GM18519 (cell line): ENCODE data around the gene IL17A.
"Not testable (repeated sequence)": the region's sequence is repeated elsewhere in the genome, so short reads cannot be mapped to it uniquely, and the experiment has no call there.

Experiments used
- ATAC-seq: cut with Tn5 transposase; IDR thresholded peaks from one replicate; pipeline ENCODE4 v1.9.1; 2021; ENCODE audit warnings: mild to moderate bottlenecking, moderate library complexity; ENCODE audit not compliant: unreplicated experiment, low FRiP score

Gene IL17A

DNA sequence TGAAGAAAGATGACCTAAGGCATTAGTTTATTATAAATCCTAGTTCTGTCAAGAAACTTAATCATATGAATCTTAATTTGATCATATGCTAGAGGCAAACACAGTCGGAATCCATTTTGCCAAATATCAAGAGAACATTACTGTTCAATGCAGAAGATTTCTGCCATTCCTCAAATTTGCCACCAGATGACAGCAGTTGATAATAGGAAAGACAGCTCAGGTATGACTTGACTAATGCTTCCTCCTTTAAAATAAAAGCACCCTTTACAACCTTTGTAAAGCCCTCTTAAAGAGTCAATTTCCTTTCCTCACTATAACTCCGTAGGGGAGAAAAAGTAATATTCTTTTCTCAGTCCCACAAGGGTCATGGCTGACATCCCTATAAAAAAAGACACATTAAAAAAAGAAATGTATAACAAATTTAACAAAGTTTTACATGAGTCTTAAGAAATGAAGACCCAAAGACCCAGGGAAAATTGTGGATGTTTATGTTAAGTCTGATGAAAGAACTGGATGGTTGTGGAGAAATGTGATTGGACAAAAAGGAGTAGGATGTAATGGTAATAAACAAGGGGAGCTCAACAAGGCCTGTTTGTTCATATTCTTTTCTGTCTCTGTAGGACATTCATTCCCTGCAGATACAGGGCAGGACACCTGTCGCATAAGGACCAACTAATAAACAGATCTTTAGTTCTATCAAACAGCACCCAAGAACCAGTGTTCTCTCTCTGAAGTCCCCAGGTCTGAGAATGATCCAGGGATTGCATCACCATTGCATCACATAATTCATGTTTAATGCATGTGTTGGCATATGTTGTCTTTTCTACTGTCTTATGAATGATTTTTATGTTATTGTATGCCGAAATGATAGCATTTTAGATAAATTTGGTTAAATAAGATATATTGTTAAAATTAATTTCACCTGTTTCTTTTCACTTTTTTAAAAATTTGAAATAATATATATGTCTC, 23.0 kb upstream of the IL17A start:
- ATAC-seq, result peak; percentile 46

DNA sequence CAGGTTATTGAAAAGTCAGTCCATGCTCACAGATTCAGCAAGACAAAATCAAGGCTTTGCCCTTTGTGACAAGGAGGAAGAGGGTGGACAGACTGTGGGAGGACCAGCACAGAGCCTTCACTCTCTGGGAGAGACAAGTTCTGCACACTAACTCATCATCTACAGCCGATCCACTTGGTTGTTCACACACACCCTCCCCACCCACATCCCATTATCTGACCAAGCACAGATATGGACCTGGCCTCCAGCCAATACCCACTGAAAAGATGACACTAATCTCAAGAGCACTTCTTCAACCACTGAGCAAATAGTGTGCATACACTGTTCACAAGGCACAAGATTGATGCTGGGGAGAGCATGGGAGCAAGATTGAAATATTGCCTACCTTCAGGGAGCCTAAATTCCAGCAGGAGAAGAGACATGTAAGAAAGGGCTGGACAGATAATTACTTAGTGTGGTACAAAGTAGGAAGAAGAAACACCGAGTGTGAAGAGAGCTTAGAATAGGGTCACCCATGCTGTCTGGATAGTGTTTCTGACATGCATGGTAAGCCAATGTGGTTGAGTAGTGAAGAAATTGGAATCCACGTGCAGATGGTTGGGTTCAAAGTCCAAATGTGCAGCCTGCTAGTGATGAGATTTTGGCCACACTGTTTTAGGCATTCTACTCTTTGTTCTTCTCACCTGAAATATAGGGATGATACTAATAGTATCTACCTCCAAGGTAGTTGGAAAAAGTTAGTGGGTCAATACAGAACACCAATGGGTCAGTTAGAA, 21.7 kb upstream of the IL17A start:
- ATAC-seq, result no peak

DNA sequence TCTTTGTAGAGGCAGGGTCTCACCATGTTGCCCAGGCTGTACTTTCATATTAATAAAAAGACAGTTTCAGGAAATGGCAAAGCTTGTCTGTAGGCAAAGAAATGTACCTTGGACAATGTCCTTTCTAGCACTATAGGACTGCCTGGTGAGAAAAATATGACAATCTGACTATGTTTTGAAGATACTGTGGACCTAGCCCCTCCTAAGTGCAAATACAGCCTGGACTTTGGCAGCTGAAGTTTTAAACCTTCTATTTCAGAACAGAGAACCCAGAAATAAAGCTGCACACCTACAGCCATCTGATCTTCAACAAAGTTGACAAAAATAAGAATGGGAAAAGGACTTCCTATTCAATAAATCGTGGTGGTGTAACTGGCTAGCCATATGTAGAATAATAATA, 18.9 kb upstream of the IL17A start:
- ATAC-seq, result no peak

DNA sequence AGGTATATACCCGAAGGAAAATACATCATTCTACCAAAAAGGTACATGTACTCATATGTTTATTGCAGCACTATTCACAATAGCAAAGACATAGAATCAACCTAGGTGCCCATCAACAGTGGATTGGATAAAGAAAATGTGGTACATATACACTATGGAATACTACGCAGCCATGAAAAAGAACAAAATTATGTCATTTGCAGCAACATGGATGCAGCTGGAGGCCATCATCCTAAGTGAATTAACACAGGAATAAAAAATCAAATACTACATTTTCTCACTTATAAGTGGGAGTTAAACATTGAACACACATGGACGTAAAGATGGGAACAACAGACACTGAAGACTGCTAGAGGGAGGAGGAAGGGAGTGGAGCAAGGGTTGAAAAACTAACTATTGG, 17.8 kb upstream of the IL17A start:
- ATAC-seq, result not testable (repeated sequence)

DNA sequence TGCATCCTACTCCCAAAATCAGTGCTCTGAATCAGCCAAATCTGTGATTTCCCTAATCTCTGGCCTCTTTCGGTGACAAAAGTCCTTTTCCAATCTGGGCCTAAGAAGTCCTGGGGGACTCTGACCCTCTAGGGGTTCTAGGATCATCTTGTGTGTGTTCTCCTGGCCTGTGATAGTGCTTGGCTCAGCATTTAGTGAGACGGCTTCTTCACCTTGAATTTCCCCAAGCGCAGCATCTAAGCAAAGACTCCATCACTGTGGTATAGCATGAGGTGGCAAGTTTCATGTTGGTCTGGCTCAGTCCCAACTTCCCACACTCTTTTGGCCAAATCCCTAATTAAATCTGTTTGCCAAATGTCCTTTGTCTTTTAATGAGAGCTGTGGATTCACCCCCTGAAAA, 12.1 kb upstream of the IL17A start:
- ATAC-seq, result no peak

DNA sequence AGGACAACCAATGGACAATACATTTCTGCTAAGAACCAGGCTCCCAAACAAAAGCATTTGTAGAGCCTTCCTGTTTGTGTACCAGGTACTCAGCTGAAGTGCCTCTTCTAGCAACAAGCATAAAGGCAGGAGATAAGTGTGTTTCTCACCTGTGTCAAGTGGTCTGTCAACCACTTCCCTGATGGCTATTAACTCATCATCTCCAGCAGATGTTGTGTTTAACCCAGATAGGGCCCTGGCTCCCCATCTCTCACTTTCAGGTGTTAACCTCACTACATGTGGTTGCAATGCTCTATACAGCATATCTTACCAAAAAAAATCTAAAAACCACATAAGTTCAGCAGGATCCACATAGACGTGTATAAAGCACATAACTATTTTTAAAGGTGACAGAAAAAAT, 9.6 kb upstream of the IL17A start:
- peak; percentile 69 for ATAC-seq

DNA sequence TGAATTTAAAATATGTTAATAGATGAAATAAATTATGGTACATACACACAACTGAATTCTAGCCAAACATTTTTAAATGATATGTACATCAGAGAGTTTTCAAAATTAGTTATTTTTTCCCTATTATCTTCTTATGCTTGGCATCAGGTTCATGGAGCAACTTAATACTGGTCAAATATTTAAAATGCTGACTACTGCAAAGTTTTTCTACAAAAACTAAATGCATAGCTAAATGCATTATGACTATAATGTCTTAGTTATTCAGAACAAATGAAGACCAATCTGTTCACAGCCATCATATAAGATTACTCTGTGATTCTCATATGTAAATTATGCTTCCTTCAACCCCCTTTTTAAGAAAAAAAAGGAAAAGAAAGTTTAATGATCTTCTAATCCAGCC, 8.2 kb upstream of the IL17A start:
- ATAC-seq, result no peak

DNA sequence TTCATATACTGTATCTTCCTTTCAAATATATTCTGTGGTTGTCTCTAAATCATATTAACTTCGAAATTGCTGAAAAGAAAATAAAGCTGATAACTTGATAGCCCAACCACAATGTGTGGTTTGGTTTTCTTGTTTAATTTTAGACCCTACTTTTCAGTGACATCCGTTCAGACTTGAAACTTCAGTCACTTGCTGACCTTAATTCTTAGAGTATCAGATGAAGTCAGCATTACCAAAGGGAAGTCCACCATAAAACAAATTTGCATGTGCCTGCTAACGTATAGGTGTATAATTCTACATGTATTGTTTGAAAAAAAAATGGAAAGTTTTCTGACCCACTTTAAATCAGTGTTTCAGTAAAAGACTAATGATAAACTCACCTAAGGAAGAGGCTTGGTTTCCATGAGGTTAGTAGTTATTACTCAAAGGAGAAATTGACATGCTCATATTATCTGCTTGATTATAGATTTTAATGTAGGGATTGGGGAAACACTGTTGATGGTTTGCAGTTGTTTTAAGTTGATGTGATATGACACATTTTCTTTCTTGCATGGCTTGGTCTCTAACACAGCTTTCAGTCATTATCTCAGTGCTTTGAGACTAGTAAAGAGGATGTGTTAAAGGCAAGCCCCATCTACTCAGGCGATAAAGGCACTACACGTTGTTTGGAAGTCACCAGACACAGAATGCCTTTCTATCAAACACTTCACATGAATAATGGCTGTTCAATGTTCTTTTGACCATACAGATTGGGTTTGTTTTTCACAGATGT, 5.2 kb upstream of the IL17A start:
- peak; percentile 74 for ATAC-seq

DNA sequence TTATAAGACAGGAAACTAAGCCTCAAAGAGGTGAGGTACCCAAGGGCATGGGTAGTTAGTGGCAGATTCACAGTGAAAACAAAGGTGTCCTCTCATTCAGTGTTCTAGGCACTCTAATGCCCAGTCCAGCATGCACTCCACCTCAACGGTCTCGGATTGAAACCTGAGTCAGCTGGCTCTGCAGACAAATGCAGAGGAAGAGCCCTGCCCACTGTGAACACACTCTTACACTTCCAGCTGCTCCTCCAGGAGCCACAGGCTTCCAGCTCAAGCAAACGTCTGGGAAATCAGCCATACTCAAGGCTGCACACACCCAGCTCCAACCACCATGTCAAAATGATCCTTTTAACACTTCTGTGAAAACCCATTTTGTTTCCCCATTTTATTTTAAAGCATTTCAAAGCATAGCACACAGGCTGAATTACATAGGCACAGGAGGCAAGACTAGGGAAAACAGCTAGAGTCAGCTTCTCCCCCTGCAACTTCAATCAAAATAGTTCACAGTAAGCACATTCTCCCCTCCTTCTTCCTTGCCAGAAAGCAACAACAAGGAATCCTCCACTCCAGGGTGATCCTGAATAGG, 3.0 kb upstream of the IL17A start:
- ATAC-seq, result no peak

DNA sequence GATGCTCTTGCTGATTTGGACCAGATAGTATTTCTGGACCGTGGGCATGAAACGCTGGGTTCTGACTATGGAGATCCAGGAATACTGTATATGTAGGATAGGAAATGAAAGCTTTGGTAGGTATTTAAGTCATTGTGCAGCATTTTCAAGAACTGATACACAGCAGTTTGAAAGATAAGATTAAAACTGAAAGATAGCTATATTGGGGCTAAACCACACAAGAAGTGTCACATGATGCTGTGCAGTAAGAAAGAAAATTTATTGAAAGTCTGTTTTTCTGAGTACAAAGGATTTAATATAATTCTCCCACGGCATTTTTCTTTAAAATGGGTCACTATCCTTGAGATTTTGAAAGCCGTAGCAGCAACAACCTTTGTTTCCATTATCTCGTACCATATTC, 305 bp downstream of the IL17A start:
- peak; percentile 88 for ATAC-seq

DNA sequence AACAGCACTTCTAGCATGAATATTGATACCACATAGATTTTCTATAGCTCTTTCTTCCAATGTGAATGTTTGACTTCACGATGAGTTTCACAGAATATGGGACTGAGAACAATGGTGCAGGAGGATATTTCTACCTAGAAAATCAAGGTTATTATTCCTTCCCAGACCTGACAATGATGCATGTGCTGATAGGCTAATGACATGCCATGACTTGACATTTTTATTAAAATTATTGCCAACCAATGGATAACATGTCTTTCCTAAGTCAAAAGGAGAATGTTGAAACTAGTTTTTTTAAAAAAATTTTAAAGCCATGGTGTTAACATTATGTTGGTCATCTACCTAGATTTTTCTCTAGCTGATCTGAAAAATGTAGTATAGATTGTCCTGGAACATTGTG, 923 bp downstream of the IL17A start:
- no peak for ATAC-seq

DNA sequence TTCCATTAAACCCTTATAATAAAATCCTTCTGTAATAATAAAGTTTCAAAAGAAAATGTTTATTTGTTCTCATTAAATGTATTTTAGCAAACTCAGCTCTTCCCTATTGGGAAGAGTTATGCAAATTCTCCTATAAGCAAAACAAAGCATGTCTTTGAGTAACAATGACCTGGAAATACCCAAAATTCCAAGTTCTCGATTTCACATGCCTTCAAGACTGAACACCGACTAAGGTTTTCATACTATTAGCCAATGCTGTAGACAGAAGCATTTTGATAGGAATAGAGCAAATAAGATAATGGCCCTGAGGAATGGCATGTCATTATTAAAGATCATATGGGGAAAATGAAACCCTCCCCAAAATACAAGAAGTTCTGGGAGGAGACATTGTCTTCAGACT, 3.8 kb downstream of the IL17A start:
- no peak for ATAC-seq

DNA sequence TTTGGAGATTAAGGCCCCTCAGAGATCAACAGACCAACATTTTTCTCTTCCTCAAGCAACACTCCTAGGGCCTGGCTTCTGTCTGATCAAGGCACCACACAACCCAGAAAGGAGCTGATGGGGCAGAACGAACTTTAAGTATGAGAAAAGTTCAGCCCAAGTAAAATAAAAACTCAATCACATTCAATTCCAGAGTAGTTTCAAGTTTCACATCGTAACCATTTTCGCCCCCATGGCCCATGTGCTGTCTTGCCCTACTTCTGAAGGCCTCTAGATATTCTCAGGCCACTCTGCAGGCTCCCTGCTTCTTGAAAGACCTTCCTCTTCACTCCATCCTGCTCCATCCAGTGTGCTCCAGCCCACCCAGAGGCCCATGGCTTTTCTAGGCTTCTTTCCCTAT, 4.2 kb downstream of the IL17A start:
- ATAC-seq, result no peak

DNA sequence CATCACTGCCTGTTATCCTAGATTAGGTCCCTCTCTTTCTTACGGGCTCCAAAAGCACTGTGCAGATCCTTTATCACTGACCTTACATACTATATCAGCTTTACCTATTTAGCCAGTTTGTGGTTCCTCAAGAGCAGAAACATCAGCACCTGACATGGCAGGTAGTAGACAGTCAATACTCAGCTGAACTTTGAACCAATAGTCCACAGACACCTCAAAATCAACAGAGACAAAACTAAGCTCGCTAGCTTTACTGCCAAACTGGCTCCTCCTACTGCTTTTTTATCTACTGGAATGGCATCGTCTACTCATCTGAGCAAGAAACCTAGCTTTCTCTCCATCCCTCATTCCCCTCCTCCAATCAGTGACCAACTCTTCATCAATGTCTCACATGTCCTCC, 5.6 kb downstream of the IL17A start:
- no peak for ATAC-seq

DNA sequence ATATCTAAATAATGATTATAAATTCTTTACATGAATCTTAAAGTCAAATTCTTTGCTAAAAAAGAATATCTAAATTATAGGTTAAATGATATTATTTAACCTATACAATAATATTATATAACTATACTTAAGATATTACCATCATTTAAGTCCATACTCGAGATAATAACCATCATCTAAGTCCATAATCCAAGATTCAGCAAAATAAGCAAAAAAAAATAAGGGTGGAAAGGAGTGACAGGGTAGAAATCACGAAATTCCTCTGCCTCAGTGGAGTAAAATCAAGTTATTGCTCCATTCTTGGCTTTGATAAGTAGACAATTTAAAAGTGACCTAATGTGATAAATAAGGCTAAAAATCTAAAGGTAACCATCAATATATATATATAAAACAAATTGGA, 9.7 kb downstream of the IL17A start:
- no peak for ATAC-seq

DNA sequence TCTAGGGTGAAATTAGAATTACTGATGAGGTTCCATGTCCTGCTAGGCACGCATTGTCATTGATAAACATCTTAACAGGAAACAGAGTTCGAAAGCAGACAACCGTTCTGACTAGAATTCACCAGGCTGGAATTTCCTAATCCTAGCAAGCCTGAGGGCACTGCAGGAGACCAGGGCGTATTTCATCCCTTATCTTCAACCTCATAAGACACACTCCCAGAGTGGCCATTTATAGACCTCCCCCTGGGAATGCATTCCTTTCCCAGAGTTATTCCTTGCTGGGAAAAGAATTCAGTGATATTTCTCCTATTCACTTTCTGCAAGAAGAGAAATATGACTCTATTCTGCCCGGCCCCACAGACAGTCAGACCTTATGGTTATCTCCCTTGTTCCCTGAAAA, 13.9 kb downstream of the IL17A start:
- not testable (repeated sequence) for ATAC-seq

DNA sequence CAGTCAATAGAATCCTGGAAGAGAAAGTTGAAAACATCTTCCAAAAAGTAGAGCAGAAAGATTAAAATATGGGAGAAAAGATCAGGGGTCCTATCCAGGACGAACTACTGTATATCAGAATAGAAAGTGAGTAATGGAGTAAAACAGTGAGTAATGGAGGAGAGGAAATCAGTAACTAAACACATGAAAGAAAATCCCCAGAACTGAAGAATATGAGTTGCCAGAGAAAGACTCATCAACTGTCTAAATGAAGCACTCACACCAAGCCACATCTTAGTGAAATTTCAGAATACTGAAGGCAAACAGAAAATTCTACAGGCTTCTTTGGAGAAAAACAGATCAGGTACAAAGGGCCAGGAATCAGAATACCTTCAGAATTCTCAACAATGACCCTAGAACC, 14.9 kb downstream of the IL17A start:
- ATAC-seq, result no peak

DNA sequence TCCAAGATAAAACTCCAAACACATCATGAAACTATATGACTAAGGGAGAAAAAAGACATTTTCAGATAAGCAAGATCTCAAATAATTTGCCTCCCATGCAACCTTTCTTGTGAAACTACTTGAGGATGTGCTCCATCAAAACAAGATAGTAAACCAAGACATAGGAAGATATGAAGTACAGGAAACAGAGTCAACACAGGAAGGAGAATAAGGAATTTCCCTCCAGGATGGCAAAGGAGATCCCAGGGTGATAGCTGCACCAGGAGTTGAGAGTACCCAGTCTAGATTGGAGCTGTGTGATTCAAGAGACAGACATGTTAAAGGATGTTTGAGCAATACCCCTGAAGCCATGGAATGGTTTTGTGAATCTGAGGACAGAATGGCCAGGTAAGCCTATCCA, 15.3 kb downstream of the IL17A start:
- no peak for ATAC-seq

DNA sequence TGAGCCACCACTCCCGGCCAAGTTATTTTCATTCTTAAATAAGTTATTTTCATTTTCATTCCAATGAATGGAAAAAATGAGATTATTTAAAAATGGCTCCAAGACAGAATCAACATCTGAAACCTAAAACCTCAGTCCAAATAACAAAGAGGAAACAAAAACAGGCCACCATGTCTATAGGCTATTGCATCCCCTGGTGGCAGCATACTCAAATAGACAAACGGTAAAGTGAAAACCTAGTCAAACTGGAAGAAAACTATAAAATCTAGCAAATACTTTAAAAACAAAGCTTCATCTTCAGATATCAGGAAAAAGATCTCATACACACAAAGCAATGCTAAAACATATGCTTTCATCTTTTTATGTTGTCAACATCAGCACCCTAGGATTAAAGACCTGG, 20.9 kb downstream of the IL17A start:
- no peak for ATAC-seq

DNA sequence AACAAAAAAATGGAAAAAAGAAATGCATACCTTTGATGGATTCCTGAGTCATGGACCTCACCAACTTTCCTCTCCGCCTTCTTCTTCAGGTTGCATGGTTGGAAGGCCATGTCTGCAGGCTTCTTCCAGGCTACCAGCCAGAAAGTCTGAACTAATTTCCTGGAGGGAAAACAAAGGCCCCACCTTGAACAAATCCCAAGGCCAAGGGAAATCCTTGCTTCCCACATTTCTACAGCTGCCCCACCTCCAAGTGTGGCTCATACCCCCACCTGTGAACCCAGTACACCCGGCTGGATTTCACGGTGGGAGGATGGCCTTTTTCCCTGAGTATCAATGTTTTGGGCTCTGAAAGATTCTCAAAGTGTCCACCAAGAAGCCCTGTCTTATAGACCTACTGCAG, 22.4 kb downstream of the IL17A start:
- ATAC-seq, result no peak

DNA sequence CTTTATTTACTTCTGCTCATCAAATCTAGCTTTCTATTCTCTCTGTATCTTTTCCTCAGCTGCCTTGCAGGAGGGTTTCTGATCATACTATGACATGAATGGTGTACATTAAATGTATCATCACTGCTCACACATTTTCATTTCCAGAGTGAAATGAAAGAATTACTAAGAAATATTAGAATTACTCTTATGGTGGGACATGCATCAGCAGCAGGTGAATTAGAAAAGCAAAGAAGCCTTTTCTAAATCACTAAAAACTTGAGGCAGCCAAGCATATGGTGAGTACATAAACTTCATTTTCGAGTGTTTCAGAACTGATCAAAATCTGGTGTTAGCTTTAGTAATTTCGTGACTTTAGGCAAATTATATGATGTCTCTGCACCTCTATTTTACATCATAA, 23.6 kb downstream of the IL17A start:
- peak; percentile 19 for ATAC-seq
